Thyroid gland (tissue), 4 donors: ENCODE results near the gene VSTM2B. TPM values are rescaled to one million over a fixed set of nuclear protein-coding genes. Genes with fewer than 3 reads are reported as not detected.

ENCODE experiments used
- DNase-seq, 2 donors: peaks; one replicate each; pipeline ENCODE4 v3.0.0-alpha.2; 2019
- H3K27ac ChIP-seq, 3 donors: fragments of 200-600 bp; sonication (generic); 1 replicate in 2 of 3; 2 replicates in 1 of 3; pipeline ENCODE4 v1.5.1; 2016 to 2019; ENCODE audit warnings: mild to moderate bottlenecking in 1 of 3, moderate library complexity in 1 of 3
- H3K27me3 ChIP-seq: fragments of 200-600 bp; sonication (generic); one replicate; pipeline ENCODE4 v1.5.1; 2019
- H3K36me3 ChIP-seq, 2 donors: fragments of 200-600 bp; sonication (generic); one replicate each; pipeline ENCODE4 v1.5.1; 2016 to 2019
- H3K4me1 ChIP-seq, 2 donors: fragments of 200-600 bp; sonication (generic); one replicate each; pipeline ENCODE4 v1.5.1; 2017 to 2019
- H3K4me3 ChIP-seq, 3 donors: fragments of 200-600 bp; sonication (generic); replicated peaks in 1 of 3; 1 replicate in 2 of 3; 2 replicates in 1 of 3; pipeline ENCODE4 v1.5.1; 2016; ENCODE audit warnings: mild to moderate bottlenecking in 1 of 3
- H3K9me3 ChIP-seq: fragments of 200-600 bp; sonication (generic); one replicate; pipeline ENCODE4 v1.5.1; 2017
- POLR2A ChIP-seq, 2 donors: fragments of 450-650 bp; IDR thresholded peaks; one replicate each; pipeline ENCODE4 v1.6.1; 2017; ENCODE audit warnings: antibody characterized with exemption in 2 of 2, mild to moderate bottlenecking in 2 of 2, moderate library complexity in 1 of 2
- WGBS, 2 donors: methylation state at CpG; one replicate each; pipeline ENCODE4 v1.1.5; 2017; 5-methylcytosine and 5-hydroxymethylcytosine counted together
- intact Hi-C: fragments of 100-400 bp; cut with DNase I; formaldehyde crosslinking; loops from one replicate; pipeline ENCODE4 v1.15.1; 2023
- total RNA-seq, 4 donors: library from RNA; depleted of rRNA; stranded (reverse); fragments of >200 nt; gene quantifications; one replicate each; pipeline ENCODE4 v1.2.3, GENCODE V29; 2016
- TF ChIP-seq, protein P1 (sequence below), 6 experiments: fragments of 200-600 bp in 3 of 6; fragments of 450-650 bp in 3 of 6; sonication (generic) in 3 of 6; IDR thresholded peaks; one replicate each; pipeline ENCODE4 v1.5.1; 2016 to 2019; ENCODE audit warnings: antibody characterized with exemption in 6 of 6, mild to moderate bottlenecking in 2 of 6, inconsistent platforms in 1 of 6, moderate library complexity in 1 of 6

The VSTM2B gene
- total RNA-seq, 4 donors from 2014 or later, result not detected

GRCh38 chr19:29561601-29562000 is 35.8 kb downstream of the VSTM2B start:
- intact Hi-C loops, result no loop called here
- Histone ChIP-seq H3K27ac (no peak overlapping the region), H3K9me3 (no peaks in the 10 kb centered on the region), H3K4me1 (no peaks in the 10 kb centered on the region), H3K27me3 (no peaks in the 10 kb centered on the region), H3K36me3 (no peaks in the 10 kb centered on the region), H3K4me3 (no peak overlapping the region)
- 74% methylated on average over 7 to 9 of the region's 9 CpGs for WGBS, 2 donors
- TF ChIP-seq POLR2A (IDR thresholded peaks at IDR 0.05), result no peak
- TF ChIP-seq, protein P1, sequence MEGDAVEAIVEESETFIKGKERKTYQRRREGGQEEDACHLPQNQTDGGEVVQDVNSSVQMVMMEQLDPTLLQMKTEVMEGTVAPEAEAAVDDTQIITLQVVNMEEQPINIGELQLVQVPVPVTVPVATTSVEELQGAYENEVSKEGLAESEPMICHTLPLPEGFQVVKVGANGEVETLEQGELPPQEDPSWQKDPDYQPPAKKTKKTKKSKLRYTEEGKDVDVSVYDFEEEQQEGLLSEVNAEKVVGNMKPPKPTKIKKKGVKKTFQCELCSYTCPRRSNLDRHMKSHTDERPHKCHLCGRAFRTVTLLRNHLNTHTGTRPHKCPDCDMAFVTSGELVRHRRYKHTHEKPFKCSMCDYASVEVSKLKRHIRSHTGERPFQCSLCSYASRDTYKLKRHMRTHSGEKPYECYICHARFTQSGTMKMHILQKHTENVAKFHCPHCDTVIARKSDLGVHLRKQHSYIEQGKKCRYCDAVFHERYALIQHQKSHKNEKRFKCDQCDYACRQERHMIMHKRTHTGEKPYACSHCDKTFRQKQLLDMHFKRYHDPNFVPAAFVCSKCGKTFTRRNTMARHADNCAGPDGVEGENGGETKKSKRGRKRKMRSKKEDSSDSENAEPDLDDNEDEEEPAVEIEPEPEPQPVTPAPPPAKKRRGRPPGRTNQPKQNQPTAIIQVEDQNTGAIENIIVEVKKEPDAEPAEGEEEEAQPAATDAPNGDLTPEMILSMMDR (IDR thresholded peaks at IDR 0.05), result no peak
- no peak for DNase-seq

DNA sequence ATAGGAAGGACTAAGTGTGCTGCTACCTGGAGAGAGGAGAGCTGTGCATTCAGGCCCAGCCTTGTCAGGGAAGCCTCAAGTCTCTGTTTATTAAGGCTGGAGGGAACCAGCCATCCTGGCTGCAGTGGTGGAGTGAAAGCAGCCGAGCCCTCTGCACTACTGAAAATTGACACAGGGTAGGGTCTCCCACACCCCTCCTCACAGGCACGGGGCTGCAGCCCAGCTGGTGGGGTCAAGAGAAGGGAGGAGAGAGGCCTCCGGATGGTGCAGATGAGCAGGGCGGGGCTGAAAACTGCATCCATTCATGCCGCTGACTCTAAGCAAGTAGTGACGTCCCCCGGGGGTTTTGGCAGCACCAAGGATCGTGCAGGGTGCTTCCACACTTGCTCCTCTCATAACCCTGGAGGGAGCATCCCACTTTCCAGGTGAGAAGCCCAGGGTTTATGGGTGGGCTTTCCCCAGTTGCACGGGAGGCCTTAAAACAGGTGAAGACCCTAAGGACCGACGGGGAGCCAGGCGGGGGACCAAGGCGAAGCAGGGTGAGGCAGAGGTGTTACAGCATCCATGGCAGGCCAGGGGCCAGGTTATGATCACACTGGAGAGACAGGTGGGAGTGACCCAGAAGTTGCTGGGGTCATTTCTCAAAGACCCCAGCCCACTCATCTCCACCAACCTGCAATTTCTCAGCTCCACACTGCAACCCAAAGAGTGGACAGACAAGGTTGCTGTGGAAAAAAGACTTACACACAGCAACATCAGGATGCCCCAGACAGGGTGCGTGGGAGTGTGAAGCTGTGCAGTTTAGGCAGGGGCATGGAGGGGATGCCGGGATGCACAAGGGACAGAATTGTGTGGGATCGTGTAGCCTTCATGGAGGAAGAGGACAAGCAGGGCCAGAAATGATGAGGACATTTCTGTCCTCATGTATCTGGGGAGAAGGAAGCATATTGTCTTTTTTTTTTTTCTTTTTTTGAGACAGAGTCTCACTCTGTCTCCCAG is 36.8 kb downstream of the VSTM2B start:
- Histone ChIP-seq H3K27ac (no peak overlapping the region), H3K36me3 (no peaks in the 10 kb centered on the region), H3K27me3 (no peaks in the 10 kb centered on the region), H3K9me3 (no peaks in the 10 kb centered on the region), H3K4me1 (no peaks in the 10 kb centered on the region), H3K4me3 (no peak overlapping the region)
- no peak for TF ChIP-seq POLR2A (IDR thresholded peaks at IDR 0.05)
- TF ChIP-seq, protein P1 (IDR thresholded peaks at IDR 0.05), result no peak
- intact Hi-C loops, result no loop called here
- WGBS, 2 donors, result 64 to 68% methylated on average over 16 of the region's 16 CpGs
- no peak for DNase-seq

GRCh38 chr19:29563486-29564101 is 37.8 kb downstream of the VSTM2B start:
- no peak for DNase-seq
- intact Hi-C loops, result no loop called here
- WGBS, 2 donors, result 67 to 76% methylated on average over 10 to 11 of the region's 11 CpGs
- Histone ChIP-seq H3K27me3 (no peaks in the 10 kb centered on the region), H3K27ac (no peak overlapping the region), H3K4me3 (no peak overlapping the region), H3K36me3 (no peaks in the 10 kb centered on the region), H3K4me1 (no peaks in the 10 kb centered on the region), H3K9me3 (no peaks in the 10 kb centered on the region)
- TF ChIP-seq POLR2A (IDR thresholded peaks at IDR 0.05), result no peak
- TF ChIP-seq, protein P1 (IDR thresholded peaks at IDR 0.05), result no peak

DNA sequence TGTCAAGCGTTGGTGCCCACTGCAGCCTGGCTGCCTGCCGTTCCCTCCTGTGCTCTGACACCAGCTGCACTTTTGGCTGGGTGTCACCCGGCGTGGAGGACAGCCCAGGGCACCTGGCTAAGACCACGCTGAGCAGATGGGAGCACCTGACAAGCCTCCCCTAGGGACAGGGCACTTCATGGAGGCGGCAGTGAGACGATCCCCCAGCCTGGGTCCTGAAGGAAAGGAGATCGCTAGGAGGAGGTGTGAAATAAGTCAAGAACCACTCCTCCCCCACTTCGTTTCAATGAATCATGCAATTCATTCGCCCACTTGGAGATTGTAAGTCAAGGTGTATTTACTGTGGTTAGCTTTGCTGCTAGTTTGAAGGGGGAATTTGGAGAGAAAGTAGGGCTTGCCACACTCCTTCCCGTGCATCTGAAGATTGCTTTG is 38.8 kb downstream of the VSTM2B start:
- Histone ChIP-seq H3K4me1 (no peaks in the 10 kb centered on the region), H3K27me3 (no peaks in the 10 kb centered on the region), H3K9me3 (no peaks in the 10 kb centered on the region), H3K27ac (no peak overlapping the region), H3K4me3 (no peak overlapping the region), H3K36me3 (no peaks in the 10 kb centered on the region)
- no peak for DNase-seq
- WGBS, 2 donors, result 42 to 52% methylated on average over 11 of the region's 11 CpGs
- TF ChIP-seq POLR2A (IDR thresholded peaks at IDR 0.05), result no peak
- TF ChIP-seq, protein P1 (IDR thresholded peaks at IDR 0.05), result no peak
- intact Hi-C loops, result no loop called here

DNA sequence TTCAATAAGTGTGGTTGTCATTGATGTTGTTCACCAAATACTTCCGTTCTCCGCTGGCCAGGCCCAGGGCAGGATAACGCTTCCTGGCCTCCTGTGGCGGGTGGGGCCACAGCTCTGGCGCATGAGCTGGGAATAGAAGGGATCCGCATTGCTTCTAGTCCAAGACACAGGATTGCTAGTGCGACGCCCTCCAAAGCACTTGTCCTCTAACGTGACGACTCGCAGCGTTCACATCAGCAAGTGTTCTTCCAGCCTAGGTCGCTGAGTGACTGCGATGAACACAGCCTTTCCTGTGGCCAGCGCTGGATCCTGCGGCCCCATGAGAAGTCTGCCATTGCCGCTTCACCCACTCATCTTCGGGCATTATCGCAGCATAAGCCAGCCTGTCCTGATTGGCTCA is 39.4 kb downstream of the VSTM2B start:
- no peaks in the 10 kb centered on the region for H3K4me1 ChIP-seq
- TF ChIP-seq POLR2A (IDR thresholded peaks at IDR 0.05), result no peak
- TF ChIP-seq, protein P1 (IDR thresholded peaks at IDR 0.05), result no peak
- no peaks in the 10 kb centered on the region for H3K9me3 ChIP-seq
- H3K4me3 ChIP-seq, result no peak overlapping the region
- H3K27me3 ChIP-seq, result no peaks in the 10 kb centered on the region
- 76 to 83% methylated on average over 19 of the region's 19 CpGs for WGBS, 2 donors
- H3K36me3 ChIP-seq, result no peaks in the 10 kb centered on the region
- no peak for DNase-seq
- intact Hi-C loops, result no loop called here
- no peak overlapping the region for H3K27ac ChIP-seq
